GM10847 (cell line): Measurements from ENCODE around the gene CFAP46.

ENCODE experiments used
- POLR2A ChIP-seq: IDR thresholded peaks from 2 replicates; pipeline ENCODE4 v1.6.1; 2011; ENCODE audit not compliant: insufficient read length; ENCODE audit errors: extremely low read depth

CFAP46 gene

GRCh38 chr10:132826524-132827422, 115.6 kb downstream of the CFAP46 start:
- no peak for TF ChIP-seq POLR2A

GRCh38 chr10:132820056-132820455, 122.3 kb downstream of the CFAP46 start:
- TF ChIP-seq POLR2A: no peak

GRCh38 chr10:132817701-132818211, 124.6 kb downstream of the CFAP46 start:
- TF ChIP-seq POLR2A: no peak

GRCh38 chr10:132816718-132817117, 125.7 kb downstream of the CFAP46 start:
- no peak for TF ChIP-seq POLR2A

- TF ChIP-seq POLR2A: no peak
These were observed 127.1 kb downstream of the CFAP46 start for GRCh38 chr10:132815168-132815857.

- no peak for TF ChIP-seq POLR2A
These were observed 127.9 kb downstream of the CFAP46 start for GRCh38 chr10:132814469-132814856.

GRCh38 chr10:132813560-132814468, 128.6 kb downstream of the CFAP46 start:
- TF ChIP-seq POLR2A: no peak

- no peak for TF ChIP-seq POLR2A
These were observed 129.4 kb downstream of the CFAP46 start for GRCh38 chr10:132813001-132813401.

GRCh38 chr10:132812520-132812919, 129.8 kb downstream of the CFAP46 start:
- no peak for TF ChIP-seq POLR2A

- TF ChIP-seq POLR2A: no peak
These were observed 130.4 kb downstream of the CFAP46 start for GRCh38 chr10:132811891-132812481.

GRCh38 chr10:132810807-132811700, 131.3 kb downstream of the CFAP46 start:
- no peak for TF ChIP-seq POLR2A

GRCh38 chr10:132810141-132810806, 132.1 kb downstream of the CFAP46 start:
- TF ChIP-seq POLR2A: no peak
